ENCODE results near the gene GJD2.

- TF ChIP-seq POLR2A (IDR thresholded peaks at IDR 0.05) (no peak), POLR2AphosphoS5 (IDR thresholded peaks at IDR 0.05) (no peak), CTCF (IDR thresholded peaks at IDR 0.05) (no peak), EP300 (IDR thresholded peaks at IDR 0.05; ENCODE audit: low read depth) (no peak)
Observed at GRCh38 chr15:34759347-34759746, 4.5 kb upstream of the GJD2 start.
